HG03064 (cell line): ENCODE measurements around the gene TSPAN9.

Source experiments
- ATAC-seq: cut with Tn5 transposase; IDR thresholded peaks from one replicate; pipeline ENCODE4 v1.9.1; 2021; ENCODE audit warnings: low read depth; ENCODE audit not compliant: unreplicated experiment

Gene TSPAN9

GRCh38 chr12:3281588-3282383 is 204.6 kb downstream of the TSPAN9 start:
- no peak for ATAC-seq

- no peak for ATAC-seq
Observed at GRCh38 chr12:3282384-3282670, 205.1 kb downstream of the TSPAN9 start.

GRCh38 chr12:3283137-3283680 is 206.0 kb downstream of the TSPAN9 start:
- ATAC-seq = no peak

- no peak for ATAC-seq
Observed at GRCh38 chr12:3284405-3284804, 207.2 kb downstream of the TSPAN9 start.

- ATAC-seq = no peak
Observed at GRCh38 chr12:3285570-3285969, 208.4 kb downstream of the TSPAN9 start.

GRCh38 chr12:3288690-3289089 is 211.5 kb downstream of the TSPAN9 start:
- no peak for ATAC-seq

- no peak for ATAC-seq
Observed at GRCh38 chr12:3289702-3290101, 212.5 kb downstream of the TSPAN9 start.

- ATAC-seq = no peak
Observed at GRCh38 chr12:3291939-3292338, 214.8 kb downstream of the TSPAN9 start.

GRCh38 chr12:3292677-3293412 is 215.7 kb downstream of the TSPAN9 start:
- no peak for ATAC-seq

- ATAC-seq = no peak
Observed at GRCh38 chr12:3293446-3294161, 216.4 kb downstream of the TSPAN9 start.

- ATAC-seq = no peak
Observed at GRCh38 chr12:3294481-3294911, 217.3 kb downstream of the TSPAN9 start.

- ATAC-seq = no peak
Observed at GRCh38 chr12:3295225-3295624, 218.0 kb downstream of the TSPAN9 start.

GRCh38 chr12:3295646-3296408 is 218.6 kb downstream of the TSPAN9 start:
- no peak for ATAC-seq

- no peak for ATAC-seq
Observed at GRCh38 chr12:3296409-3296701, 219.2 kb downstream of the TSPAN9 start.

GRCh38 chr12:3298603-3299002 is 221.4 kb downstream of the TSPAN9 start:
- ATAC-seq = no peak

- ATAC-seq = no peak
Observed at GRCh38 chr12:3299929-3300832, 223.0 kb downstream of the TSPAN9 start.

GRCh38 chr12:3300833-3301401 is 223.7 kb downstream of the TSPAN9 start:
- ATAC-seq = no peak

GRCh38 chr12:3302401-3303041 is 225.3 kb downstream of the TSPAN9 start:
- no peak for ATAC-seq
